Uterus (tissue), 4 donors: Measurements from ENCODE around the gene WDR7. TPM values are rescaled to one million over a fixed set of nuclear protein-coding genes. Genes with fewer than 3 reads are reported as not detected.

Experiments used
- DNase-seq, 2 donors: peaks; one replicate each; pipeline ENCODE4 v3.0.0-alpha.2; 2019 to 2020
- H3K27ac ChIP-seq, 2 donors: fragments of 200-600 bp; sonication (generic); 1 replicate in 1 of 2; 2 replicates in 1 of 2; pipeline ENCODE4 v1.5.1; 2016 to 2018
- H3K27me3 ChIP-seq, 2 donors: fragments of 200-600 bp; sonication (generic); one replicate each; pipeline ENCODE4 v1.5.1; 2018 to 2019; ENCODE audit warnings: control low read depth in 1 of 2
- H3K36me3 ChIP-seq, 2 donors: fragments of 200-600 bp; sonication (generic); one replicate each; pipeline ENCODE4 v1.5.1; 2019; ENCODE audit warnings: control low read depth in 1 of 2
- H3K4me1 ChIP-seq, 2 donors: fragments of 200-600 bp; sonication (generic); one replicate each; pipeline ENCODE4 v1.5.1; 2018 to 2019; ENCODE audit warnings: control low read depth in 1 of 2
- H3K4me3 ChIP-seq, 2 donors: fragments of 200-600 bp; sonication (generic); 1 replicate in 1 of 2; 2 replicates in 1 of 2; pipeline ENCODE4 v1.5.1; 2018 to 2019; ENCODE audit warnings: mild to moderate bottlenecking in 1 of 2
- H3K9me3 ChIP-seq, 2 donors: fragments of 200-600 bp; sonication (generic); one replicate each; pipeline ENCODE4 v1.5.1; 2019; ENCODE audit warnings: control low read depth in 1 of 2
- POLR2A ChIP-seq, 2 donors: fragments of 450-650 bp; IDR thresholded peaks; one replicate each; pipeline ENCODE4 v1.6.1; 2016; ENCODE audit warnings: antibody characterized with exemption in 2 of 2, mild to moderate bottlenecking in 1 of 2, moderate library complexity in 1 of 2
- intact Hi-C: fragments of 100-400 bp; cut with DNase I; formaldehyde crosslinking; loops from one replicate; pipeline ENCODE4 v1.15.1; 2023; ENCODE audit warnings: low total_unique reads
- total RNA-seq, 4 donors: library from RNA; depleted of rRNA in 3 of 4; stranded (reverse); fragments of >200 nt in 3 of 4; gene quantifications; one replicate each; pipeline versions ENCODE4 v1.1.0 to v1.2.4, GENCODE V29; 2014 to 2023
- TF ChIP-seq, protein P1 (sequence below), 4 experiments: fragments of 200-600 bp in 2 of 4; fragments of 450-650 bp in 2 of 4; sonication (generic) in 2 of 4; IDR thresholded peaks; one replicate each; pipeline ENCODE4 v1.5.1; 2016 to 2019; ENCODE audit warnings: antibody characterized with exemption in 4 of 4, mild to moderate bottlenecking in 2 of 4, moderate library complexity in 1 of 4
- donor health status: DM: yes; HTN: yes; CAD: no.

WDR7 gene
- total RNA-seq, 4 donors from 2014 or later: 19.2 to 66.2 (median 33.8) TPM

DNA sequence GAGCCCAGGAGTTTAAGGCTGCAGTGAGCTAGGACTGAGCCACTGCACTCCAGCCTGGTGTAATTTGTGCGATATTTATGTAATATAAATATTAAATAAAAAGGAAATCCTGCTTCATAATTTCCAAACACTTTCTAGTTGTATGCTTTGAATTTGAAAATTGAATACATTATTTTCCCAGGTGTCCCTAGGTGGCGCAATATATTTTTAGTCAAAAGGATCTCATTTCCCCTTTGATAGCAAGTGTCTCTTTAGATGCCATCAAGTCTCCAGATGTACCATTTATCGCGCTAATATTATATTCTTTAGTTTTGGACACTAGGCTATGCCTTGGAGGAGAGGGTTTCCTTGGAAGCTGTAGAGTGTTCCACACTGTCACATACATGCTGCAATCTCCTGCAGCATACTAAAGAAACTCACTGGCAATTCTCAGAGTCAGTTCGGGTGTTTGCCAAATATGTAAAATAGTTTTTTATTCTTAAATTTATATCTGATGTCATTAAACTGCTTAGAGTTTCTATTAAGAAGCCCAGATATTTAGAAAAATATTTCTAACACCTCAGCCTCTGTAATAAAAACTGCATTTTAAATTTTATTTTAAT is 5.6 kb upstream of the WDR7 start:
- Histone ChIP-seq H3K9me3 (no peaks in the 10 kb centered on the region), H3K27me3 (no peaks in the 10 kb centered on the region), H3K4me3 (no peak overlapping the region), H3K27ac (no peak overlapping the region), H3K4me1 (no peaks in the 10 kb centered on the region), H3K36me3 (no peaks in the 10 kb centered on the region)
- TF ChIP-seq, protein P1, sequence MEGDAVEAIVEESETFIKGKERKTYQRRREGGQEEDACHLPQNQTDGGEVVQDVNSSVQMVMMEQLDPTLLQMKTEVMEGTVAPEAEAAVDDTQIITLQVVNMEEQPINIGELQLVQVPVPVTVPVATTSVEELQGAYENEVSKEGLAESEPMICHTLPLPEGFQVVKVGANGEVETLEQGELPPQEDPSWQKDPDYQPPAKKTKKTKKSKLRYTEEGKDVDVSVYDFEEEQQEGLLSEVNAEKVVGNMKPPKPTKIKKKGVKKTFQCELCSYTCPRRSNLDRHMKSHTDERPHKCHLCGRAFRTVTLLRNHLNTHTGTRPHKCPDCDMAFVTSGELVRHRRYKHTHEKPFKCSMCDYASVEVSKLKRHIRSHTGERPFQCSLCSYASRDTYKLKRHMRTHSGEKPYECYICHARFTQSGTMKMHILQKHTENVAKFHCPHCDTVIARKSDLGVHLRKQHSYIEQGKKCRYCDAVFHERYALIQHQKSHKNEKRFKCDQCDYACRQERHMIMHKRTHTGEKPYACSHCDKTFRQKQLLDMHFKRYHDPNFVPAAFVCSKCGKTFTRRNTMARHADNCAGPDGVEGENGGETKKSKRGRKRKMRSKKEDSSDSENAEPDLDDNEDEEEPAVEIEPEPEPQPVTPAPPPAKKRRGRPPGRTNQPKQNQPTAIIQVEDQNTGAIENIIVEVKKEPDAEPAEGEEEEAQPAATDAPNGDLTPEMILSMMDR (IDR thresholded peaks at IDR 0.05): no peak
- no peak for TF ChIP-seq POLR2A (IDR thresholded peaks at IDR 0.05)
- intact Hi-C loops: no loop called here
- DNase-seq: no peak

DNA sequence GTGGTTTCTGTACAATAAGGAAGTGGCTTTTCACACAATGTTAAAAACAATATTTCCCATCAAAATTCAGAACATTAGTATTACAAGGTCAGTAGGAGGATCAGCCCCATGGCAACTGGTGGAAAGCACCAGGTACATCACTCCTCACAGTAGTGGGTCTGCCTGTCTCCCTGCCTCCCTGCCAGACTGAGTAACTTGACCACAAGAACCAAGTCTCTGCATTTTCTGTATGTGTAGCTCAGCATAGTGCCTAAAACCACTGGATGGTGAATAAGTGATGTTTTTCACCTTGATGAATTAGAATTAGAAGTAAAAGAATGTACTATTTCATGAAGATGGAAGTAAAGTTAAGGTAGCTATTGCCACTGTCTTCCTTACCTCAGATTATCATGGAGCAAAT is 4.1 kb upstream of the WDR7 start:
- Histone ChIP-seq H3K36me3 (no peaks in the 10 kb centered on the region), H3K4me3 (no peak overlapping the region), H3K27ac (no peak overlapping the region), H3K9me3 (no peaks in the 10 kb centered on the region), H3K27me3 (no peaks in the 10 kb centered on the region), H3K4me1 (no peaks in the 10 kb centered on the region)
- no peak for TF ChIP-seq POLR2A (IDR thresholded peaks at IDR 0.05)
- TF ChIP-seq, protein P1 (IDR thresholded peaks at IDR 0.05): no peak
- intact Hi-C loops: no loop called here
- DNase-seq: no peak

DNA sequence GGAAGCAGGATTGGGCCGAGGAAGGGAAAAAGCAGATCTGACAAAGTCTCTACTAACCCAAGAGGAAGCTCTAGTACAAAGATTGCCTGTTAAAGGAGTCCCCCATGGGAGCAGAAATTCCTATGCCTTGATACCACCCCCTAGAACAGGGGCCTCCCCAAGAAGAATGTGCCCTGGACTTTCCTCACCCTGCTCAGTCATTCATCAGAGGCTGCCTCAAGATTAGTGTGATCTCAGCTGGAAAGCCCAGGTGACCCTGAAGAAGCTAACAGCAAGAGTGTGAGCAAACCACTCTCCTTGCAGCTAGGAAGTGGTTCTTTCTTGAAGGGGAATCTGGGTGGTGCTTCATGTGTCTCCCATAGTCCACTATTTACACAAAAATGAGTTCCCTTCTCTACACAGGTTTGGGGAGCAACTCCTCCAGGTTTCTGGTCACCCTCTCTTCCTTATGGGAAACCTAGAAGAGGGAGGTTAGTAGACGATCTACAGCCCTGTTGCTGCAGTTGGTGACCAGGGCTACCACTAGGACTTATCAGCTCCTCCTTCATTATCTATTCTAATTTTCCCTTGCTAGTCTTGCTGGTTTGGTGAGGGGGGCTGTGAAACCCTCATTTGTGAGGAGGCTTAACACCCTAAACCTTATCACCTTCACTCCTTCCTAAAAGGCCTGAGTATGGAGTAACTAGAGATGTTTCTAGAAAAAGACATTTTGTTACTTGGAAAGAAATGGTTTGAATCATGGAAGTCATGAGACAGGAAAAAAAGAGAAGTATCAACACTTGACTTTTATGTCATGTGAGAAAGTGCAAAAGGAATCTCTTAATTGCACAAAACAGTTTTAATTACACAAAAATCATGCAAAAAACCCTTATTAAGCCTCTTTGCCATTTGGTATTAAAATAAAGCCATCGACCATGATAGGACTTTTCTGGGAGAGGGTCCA is 2.9 kb upstream of the WDR7 start:
- H3K27me3 ChIP-seq: no peaks in the 10 kb centered on the region
- no peak overlapping the region for H3K27ac ChIP-seq
- TF ChIP-seq POLR2A (IDR thresholded peaks at IDR 0.05): no peak
- TF ChIP-seq, protein P1 (IDR thresholded peaks at IDR 0.05): no peak
- DNase-seq: no peak
- intact Hi-C loops: no loop called here
- no peaks in the 10 kb centered on the region for H3K36me3 ChIP-seq
- H3K9me3 ChIP-seq: no peaks in the 10 kb centered on the region
- H3K4me3 ChIP-seq: no peak overlapping the region
- peaks cover 0 to 6% of the 10 kb centered on the region in 2 donors for H3K4me1 ChIP-seq

DNA sequence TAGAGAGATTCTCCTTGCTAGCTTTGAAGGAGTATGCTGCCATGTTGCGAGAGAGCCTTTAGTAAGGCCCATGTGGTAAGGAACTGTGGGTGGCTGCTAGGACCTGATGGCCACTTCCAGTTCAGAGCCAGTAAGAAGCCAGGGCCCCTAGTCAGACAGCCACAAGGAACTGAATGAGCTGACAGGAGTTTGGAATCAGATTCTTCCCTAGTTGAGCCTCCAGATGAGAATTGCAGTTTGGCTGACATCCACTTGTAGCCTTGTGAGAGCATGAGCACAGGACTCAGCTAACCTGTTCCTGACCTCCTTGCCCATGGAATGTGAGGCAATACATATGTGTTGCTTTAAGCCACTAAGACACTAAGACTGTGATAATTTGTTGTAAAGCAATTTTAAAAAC is 1.2 kb upstream of the WDR7 start:
- Histone ChIP-seq H3K27me3 (no peaks in the 10 kb centered on the region), H3K4me3 (no peak overlapping the region), H3K27ac (no peak overlapping the region), H3K9me3 (no peaks in the 10 kb centered on the region), H3K36me3 (no peaks in the 10 kb centered on the region), H3K4me1 (peaks cover 0 to 6% of the 10 kb centered on the region in 2 donors)
- TF ChIP-seq, protein P1 (IDR thresholded peaks at IDR 0.05): no peak
- no peak for TF ChIP-seq POLR2A (IDR thresholded peaks at IDR 0.05)
- intact Hi-C loops: no loop called here
- no peak for DNase-seq

DNA sequence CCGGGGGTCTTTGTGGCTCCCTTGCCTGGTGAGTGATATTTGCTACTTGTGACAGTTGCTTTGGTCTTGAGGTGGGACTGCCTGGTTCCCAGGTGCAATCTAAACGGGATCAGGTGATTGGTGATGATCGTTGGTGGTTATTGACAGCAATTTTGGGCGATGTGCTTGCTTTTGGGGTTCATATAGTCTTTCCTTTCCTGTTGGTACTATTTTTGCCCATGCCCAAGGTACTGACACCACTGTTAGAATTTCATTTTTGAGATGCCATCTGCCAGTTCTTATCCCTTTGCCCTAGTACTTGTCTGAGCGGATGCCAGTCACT is 573 bp downstream of the WDR7 start:
- TF ChIP-seq, protein P1 (IDR thresholded peaks at IDR 0.05): no peak
- TF ChIP-seq POLR2A (IDR thresholded peaks at IDR 0.05): no peak
- DNase-seq: no peak
- intact Hi-C loops: no loop called here

More for the DNA sequence above, 573 bp downstream of the WDR7 start:
- no peaks in the 10 kb centered on the region for H3K9me3 ChIP-seq
- H3K36me3 ChIP-seq: no peaks in the 10 kb centered on the region
- no peaks in the 10 kb centered on the region for H3K27me3 ChIP-seq
- H3K4me1 ChIP-seq: peaks cover 0 to 6% of the 10 kb centered on the region in 2 donors
- peak overlapping the region; percentile 81 to 85 for H3K27ac ChIP-seq
- H3K4me3 ChIP-seq: peak overlapping the region; percentile 73 to 86
